GM21723 (cell line): ENCODE data around the gene FAM171A1.
"Not testable (repeated sequence)": the region's sequence is repeated elsewhere in the genome, so short reads cannot be mapped to it uniquely, and the experiment has no call there.

Experiments used
- ATAC-seq: cut with Tn5 transposase; IDR thresholded peaks from one replicate; pipeline ENCODE4 v1.9.1; 2021; ENCODE audit warnings: mild to moderate bottlenecking, moderate library complexity; ENCODE audit not compliant: unreplicated experiment

The FAM171A1 gene

GRCh38 chr10:15345450-15345849 lies 25.6 kb downstream of the FAM171A1 start:
- no peak for ATAC-seq

GRCh38 chr10:15344876-15345285 lies 26.2 kb downstream of the FAM171A1 start:
- ATAC-seq, result no peak

- no peak for ATAC-seq
Measured at GRCh38 chr10:15344256-15344875, 26.7 kb downstream of the FAM171A1 start.

GRCh38 chr10:15342970-15343369 lies 28.1 kb downstream of the FAM171A1 start:
- no peak for ATAC-seq

- no peak for ATAC-seq
Measured at GRCh38 chr10:15341502-15342128, 29.5 kb downstream of the FAM171A1 start.

- no peak for ATAC-seq
Measured at GRCh38 chr10:15339892-15340291, 31.2 kb downstream of the FAM171A1 start.

GRCh38 chr10:15337441-15337923 lies 33.6 kb downstream of the FAM171A1 start:
- not testable (repeated sequence) for ATAC-seq

- ATAC-seq, result no peak
Measured at GRCh38 chr10:15336211-15336610, 34.9 kb downstream of the FAM171A1 start.

- ATAC-seq, result no peak
Measured at GRCh38 chr10:15335508-15335907, 35.6 kb downstream of the FAM171A1 start.

- ATAC-seq, result no peak
Measured at GRCh38 chr10:15334650-15335323, 36.3 kb downstream of the FAM171A1 start.

- no peak for ATAC-seq
Measured at GRCh38 chr10:15333909-15334649, 37.0 kb downstream of the FAM171A1 start.

GRCh38 chr10:15333181-15333580 lies 37.9 kb downstream of the FAM171A1 start:
- not testable (repeated sequence) for ATAC-seq

GRCh38 chr10:15331461-15331860 lies 39.6 kb downstream of the FAM171A1 start:
- ATAC-seq, result no peak

- no peak for ATAC-seq
Measured at GRCh38 chr10:15329437-15329836, 41.7 kb downstream of the FAM171A1 start.

- no peak for ATAC-seq
Measured at GRCh38 chr10:15325944-15326284, 45.2 kb downstream of the FAM171A1 start.

GRCh38 chr10:15325243-15325943 lies 45.7 kb downstream of the FAM171A1 start:
- ATAC-seq, result no peak

- no peak for ATAC-seq
Measured at GRCh38 chr10:15324611-15325010, 46.5 kb downstream of the FAM171A1 start.

- no peak for ATAC-seq
Measured at GRCh38 chr10:15324113-15324512, 47.0 kb downstream of the FAM171A1 start.

GRCh38 chr10:15322356-15322755 lies 48.7 kb downstream of the FAM171A1 start:
- ATAC-seq, result no peak

GRCh38 chr10:15321431-15322341 lies 49.4 kb downstream of the FAM171A1 start:
- no peak for ATAC-seq
